Tibial nerve (tissue), 4 donors: ENCODE data around the gene CCDC59. TPM values are rescaled to one million over a fixed set of nuclear protein-coding genes. Genes with fewer than 3 reads are reported as not detected.

Experiments used
- DNase-seq, 2 donors: peaks; one replicate each; pipeline ENCODE4 v3.0.0-alpha.2; 2019; ENCODE audit warnings: low spot score in 2 of 2
- H3K27ac ChIP-seq, 4 donors: fragments of 200-600 bp; sonication (generic) in 3 of 4; one replicate each; pipeline ENCODE4 v1.5.1; 2017 to 2019; ENCODE audit warnings: mild to moderate bottlenecking in 1 of 4
- H3K27me3 ChIP-seq, 2 donors: fragments of 200-600 bp; sonication (generic) in 1 of 2; one replicate each; pipeline versions ENCODE4 v1.5.1 to v1.6.0; 2017 to 2019
- H3K36me3 ChIP-seq, 3 donors: fragments of 200-600 bp; sonication (generic); one replicate each; pipeline ENCODE4 v1.5.1; 2018 to 2019
- H3K4me1 ChIP-seq, 4 donors: fragments of 200-600 bp; sonication (generic) in 3 of 4; one replicate each; pipeline ENCODE4 v1.5.1; 2017 to 2019
- H3K4me3 ChIP-seq, 4 donors: fragments of 200-600 bp; sonication (generic) in 3 of 4; one replicate each; pipeline ENCODE4 v1.5.1; 2017 to 2019; ENCODE audit warnings: mild to moderate bottlenecking in 1 of 4, moderate library complexity in 1 of 4
- H3K9me3 ChIP-seq, 4 donors: fragments of 200-600 bp; sonication (generic) in 3 of 4; one replicate each; pipeline ENCODE4 v1.5.1; 2017 to 2019
- CTCF ChIP-seq, 5 experiments: fragments of 200-600 bp in 3 of 5; fragments of 450-650 bp in 2 of 5; sonication (generic) in 3 of 5; IDR thresholded peaks; one replicate each; pipeline ENCODE4 v1.5.1; 2016 to 2019; ENCODE audit warnings: antibody characterized with exemption in 5 of 5, mild to moderate bottlenecking in 3 of 5, moderate library complexity in 2 of 5
- EP300 ChIP-seq, 2 donors: sonication (generic); formaldehyde crosslinking; IDR thresholded peaks; one replicate each; pipeline ENCODE4 v1.6.1; 2017; ENCODE audit warnings: antibody characterized with exemption in 2 of 2, mild to moderate bottlenecking in 1 of 2
- POLR2A ChIP-seq, 2 donors: fragments of 450-650 bp; IDR thresholded peaks; one replicate each; pipeline ENCODE4 v1.6.1; 2017; ENCODE audit warnings: antibody characterized with exemption in 2 of 2, mild to moderate bottlenecking in 2 of 2, moderate library complexity in 2 of 2
- WGBS, 2 donors: methylation state at CpG; one replicate each; pipeline ENCODE4 v1.1.5; 2018; 5-methylcytosine and 5-hydroxymethylcytosine counted together
- total RNA-seq, 4 donors: library from RNA; depleted of rRNA; stranded (reverse); fragments of >200 nt; gene quantifications; one replicate each; pipeline ENCODE4 v1.1.0, GENCODE V29; 2016

Gene CCDC59
- total RNA-seq, 4 donors from 2014 or later = 40.6 to 107 (median 60.5) TPM

GRCh38 chr12:82319276-82319675 lies 38.9 kb downstream of the CCDC59 start:
- Histone ChIP-seq H3K4me3 (no peak overlapping the region), H3K4me1 (no peaks in the 10 kb centered on the region), H3K27ac (no peak overlapping the region), H3K27me3 (no peaks in the 10 kb centered on the region), H3K9me3 (no peaks in the 10 kb centered on the region), H3K36me3 (no peaks in the 10 kb centered on the region)
- 66 to 84% methylated on average over 1 of the region's 1 CpG for WGBS, 2 donors
- TF ChIP-seq EP300 (IDR thresholded peaks at IDR 0.05) (no peak), POLR2A (IDR thresholded peaks at IDR 0.05) (no peak), CTCF (IDR thresholded peaks at IDR 0.05) (no peak)
- DNase-seq = no peak

- Histone ChIP-seq H3K9me3 (peaks cover 0 to 6% (median 0%) of the 10 kb centered on the region in 4 donors), H3K27ac (no peak overlapping the region), H3K36me3 (no peaks in the 10 kb centered on the region), H3K4me3 (no peak overlapping the region), H3K27me3 (no peaks in the 10 kb centered on the region), H3K4me1 (no peaks in the 10 kb centered on the region)
- no peak for TF ChIP-seq EP300 (IDR thresholded peaks at IDR 0.05)
- no peak for TF ChIP-seq POLR2A (IDR thresholded peaks at IDR 0.05)
- no peak for TF ChIP-seq CTCF (IDR thresholded peaks at IDR 0.05)
- DNase-seq = no peak
- 62 to 70% methylated on average over 8 of the region's 8 CpGs for WGBS, 2 donors
These were observed 43.7 kb downstream of the CCDC59 start for GRCh38 chr12:82314406-82314892.

Other genes with a start within 250 kb of the CCDC59 start
- gene METTL25, start 142 bp upstream of the CCDC59 start, total RNA-seq = 10 to 100 TPM in 2 of 4 donors, 1 to 10 TPM in 2; 6.1 to 16.8 (median 12.3) TPM